HG03064 (cell line): ENCODE results near the gene TMEM40.
"Not testable (repeated sequence)": the region's sequence is repeated elsewhere in the genome, so short reads cannot be mapped to it uniquely, and the experiment has no call there.

ENCODE experiments used
- ATAC-seq: cut with Tn5 transposase; IDR thresholded peaks from one replicate; pipeline ENCODE4 v1.9.1; 2021; ENCODE audit warnings: low read depth; ENCODE audit not compliant: unreplicated experiment

TMEM40 gene

GRCh38 chr3:12752809-12753208, 6.2 kb downstream of the TMEM40 start:
- ATAC-seq, result no peak

- no peak for ATAC-seq
Observed at GRCh38 chr3:12752102-12752501, 7.0 kb downstream of the TMEM40 start.

GRCh38 chr3:12751571-12751970, 7.5 kb downstream of the TMEM40 start:
- ATAC-seq, result no peak

- ATAC-seq, result no peak
Observed at GRCh38 chr3:12750658-12751071, 8.4 kb downstream of the TMEM40 start.

GRCh38 chr3:12750223-12750622, 8.8 kb downstream of the TMEM40 start:
- no peak for ATAC-seq

DNA sequence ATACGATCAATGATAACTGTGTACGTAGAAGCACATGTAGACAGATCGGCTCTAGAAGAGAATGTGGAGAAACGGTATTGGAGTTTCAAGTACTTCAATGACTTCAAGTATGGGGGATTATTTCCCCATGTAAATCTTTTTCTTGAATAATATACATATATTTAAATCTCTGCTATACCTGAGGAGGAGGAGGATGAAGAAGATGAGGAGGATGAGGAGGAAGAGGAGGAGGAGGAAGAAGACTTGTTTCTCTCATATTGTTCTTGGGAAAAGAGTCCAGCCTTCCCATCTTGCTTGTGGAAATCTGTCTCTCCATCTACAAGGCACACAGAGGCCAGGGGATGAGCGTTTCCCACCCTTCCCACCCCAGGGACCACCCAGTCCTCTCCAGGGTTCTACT, 10.6 kb downstream of the TMEM40 start:
- ATAC-seq, result no peak

- ATAC-seq, result no peak
Observed at GRCh38 chr3:12746419-12746818, 12.6 kb downstream of the TMEM40 start.

DNA sequence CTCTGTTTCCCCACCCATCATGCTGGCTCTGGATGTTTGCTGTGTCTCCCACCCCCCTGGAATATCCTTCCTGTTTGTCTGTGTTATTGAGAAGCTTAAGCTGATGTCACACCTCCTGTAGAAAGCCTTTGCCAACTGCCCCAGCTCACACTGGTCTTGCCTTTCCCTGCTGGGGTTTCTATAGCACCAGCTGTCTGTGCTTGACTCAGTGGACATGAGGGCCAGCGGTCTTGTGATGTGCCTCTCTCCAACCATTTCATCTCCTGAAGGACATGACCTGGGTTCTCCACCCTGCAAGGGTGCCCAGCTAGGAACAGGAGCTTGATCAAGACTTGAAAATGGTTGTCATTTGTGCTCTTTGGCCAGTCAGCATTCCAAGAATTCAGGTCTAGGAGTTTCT, 14.7 kb downstream of the TMEM40 start:
- ATAC-seq, result no peak

DNA sequence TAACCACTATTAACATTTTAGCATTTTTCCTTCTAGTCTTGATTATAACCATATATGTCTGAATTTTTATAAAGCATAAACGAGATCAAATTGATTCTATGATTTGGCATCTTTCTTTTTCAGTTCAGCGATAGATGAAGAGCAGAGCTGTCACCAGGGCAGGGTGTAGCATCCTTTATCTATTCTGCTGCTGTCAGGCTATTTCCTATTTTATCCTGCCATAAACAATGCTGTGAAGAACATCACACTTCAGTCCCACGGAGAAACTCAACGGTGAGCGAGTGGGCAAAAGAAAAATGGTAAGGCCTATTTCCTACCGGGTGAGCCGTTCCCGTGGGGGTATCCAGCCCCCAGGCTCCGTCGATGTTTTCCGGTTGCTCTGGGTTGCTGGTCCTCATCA, 15.5 kb downstream of the TMEM40 start:
- ATAC-seq, result no peak

DNA sequence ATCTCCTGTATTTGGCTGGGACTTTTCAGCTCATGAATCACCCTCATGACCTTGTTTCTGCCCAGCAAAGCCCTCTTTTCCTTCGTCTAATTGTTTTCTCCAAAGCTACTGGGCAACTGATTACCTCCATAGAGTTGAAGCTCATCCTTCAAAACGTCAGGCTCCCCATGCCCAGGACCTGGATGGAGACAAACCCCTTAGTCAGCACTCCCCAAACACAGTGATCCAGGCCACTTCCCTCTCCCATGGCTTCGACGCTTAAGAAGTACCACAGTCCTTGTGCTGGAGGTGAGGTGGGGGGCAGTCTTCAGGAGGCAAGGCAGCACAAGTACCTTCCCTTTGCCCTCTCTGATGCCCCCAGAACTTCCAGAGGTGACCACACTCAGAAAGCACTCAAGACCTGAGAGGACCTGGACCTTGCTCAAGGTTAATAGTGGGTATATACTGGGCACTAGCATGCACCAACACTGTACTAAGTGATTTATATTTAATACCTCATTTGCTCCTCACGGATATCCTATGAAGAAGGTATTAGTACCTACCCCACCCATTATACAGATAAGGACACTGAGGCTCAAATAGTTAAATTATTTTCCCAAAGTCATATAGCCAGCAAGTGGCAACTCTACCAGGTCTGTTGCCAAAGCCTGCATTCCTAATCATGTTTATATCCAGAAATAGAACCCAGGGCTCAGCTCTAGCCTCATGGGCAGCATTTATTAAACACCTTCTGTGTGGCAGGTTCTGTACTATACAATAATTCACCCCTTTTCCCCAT, 16.5 kb downstream of the TMEM40 start:
- no peak for ATAC-seq

- ATAC-seq, result no peak
Observed at GRCh38 chr3:12741209-12741608, 17.9 kb downstream of the TMEM40 start.

DNA sequence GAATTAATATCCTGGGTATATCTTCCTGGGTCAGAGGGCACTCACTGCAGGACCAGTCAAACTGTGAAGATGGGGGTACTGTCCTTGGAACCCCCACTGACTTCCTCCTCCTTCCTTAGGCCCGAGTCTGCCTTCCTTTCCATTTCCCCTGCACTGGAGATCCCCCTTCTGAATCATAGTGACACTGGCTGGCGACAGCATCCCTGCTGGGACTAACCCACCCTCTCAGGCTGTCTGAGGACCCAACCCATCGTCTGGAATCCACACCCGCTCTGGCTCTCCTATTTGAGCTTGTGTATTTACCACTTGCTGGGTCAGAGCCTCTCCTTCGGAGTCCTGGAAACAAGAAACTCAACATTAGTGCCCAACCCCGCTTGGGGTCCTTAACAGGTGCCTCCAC, 21.2 kb downstream of the TMEM40 start:
- no peak for ATAC-seq

DNA sequence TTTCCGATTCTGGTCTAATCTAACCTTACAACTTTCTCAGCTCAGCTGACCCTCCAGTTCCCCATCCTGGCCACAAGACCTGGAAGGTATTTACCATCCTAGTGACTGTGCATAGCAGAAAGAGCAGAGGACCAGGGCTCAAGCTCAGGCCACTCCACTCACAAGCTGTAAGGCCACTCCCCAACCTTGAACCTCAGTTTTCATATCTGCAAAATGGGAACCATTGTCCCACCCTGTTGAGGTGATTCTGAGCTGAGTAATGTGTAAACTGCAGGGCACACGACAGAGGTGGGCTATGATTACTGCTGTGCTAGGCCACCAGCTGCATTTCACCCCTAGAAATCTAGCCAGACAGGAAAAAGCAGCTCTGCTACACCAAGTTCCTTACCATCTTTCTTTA, 21.7 kb downstream of the TMEM40 start:
- no peak for ATAC-seq

- no peak for ATAC-seq
Observed at GRCh38 chr3:12734960-12735359, 24.1 kb downstream of the TMEM40 start.

DNA sequence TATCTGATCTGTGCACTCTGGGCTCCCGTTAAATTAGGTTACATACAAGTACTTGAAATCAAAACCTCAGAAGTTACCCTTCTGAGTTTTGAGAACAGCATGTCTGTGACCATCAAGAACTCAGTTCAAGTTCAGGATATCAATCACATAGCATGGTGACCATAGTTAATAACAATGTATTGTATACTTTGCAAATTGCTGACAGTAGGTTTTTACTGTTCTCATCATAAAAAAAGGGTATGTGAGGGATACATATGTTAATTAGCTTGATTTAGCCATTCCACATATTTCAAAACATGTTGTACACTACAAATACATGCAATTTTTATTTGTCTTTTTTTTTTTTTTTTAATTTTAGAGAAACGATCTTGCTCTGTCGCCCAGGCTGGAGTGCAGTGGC, 25.5 kb downstream of the TMEM40 start:
- ATAC-seq, result no peak

DNA sequence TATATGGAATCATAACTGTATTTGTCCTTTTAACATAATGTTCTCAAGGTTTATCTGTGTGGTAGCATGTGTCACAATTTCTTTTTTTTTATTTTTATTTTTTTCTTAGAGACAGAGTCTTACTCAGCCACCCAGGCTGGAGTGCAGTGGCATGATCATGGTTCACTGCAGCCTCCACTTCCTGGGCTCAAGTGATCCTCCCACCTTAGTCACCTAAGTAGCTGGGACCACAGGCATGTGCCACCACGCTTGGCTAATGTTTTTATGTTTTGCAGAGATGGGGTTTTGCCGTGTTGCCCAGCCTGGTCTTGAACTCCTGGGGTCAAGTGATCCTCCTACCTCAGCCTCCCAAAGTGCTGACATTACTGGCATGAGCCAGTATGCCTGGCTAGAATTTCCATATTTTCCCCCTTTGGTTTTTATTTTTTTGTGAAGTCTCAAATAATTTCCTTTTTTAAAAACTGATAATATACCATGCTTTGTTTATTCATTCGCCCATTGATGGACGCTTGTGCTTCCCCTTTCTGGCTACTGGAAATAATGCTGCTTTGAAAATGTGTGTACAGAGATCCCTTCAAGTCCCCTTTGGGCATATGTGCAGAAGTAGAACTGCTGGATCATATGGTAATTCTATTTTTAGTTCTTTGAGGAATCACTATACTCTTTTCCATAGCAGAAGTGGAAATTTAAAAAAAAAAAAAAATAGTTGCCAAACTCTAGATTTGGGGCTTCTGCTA, 28.4 kb downstream of the TMEM40 start:
- no peak for ATAC-seq

- no peak for ATAC-seq
Observed at GRCh38 chr3:12729051-12729651, 29.9 kb downstream of the TMEM40 start.

DNA sequence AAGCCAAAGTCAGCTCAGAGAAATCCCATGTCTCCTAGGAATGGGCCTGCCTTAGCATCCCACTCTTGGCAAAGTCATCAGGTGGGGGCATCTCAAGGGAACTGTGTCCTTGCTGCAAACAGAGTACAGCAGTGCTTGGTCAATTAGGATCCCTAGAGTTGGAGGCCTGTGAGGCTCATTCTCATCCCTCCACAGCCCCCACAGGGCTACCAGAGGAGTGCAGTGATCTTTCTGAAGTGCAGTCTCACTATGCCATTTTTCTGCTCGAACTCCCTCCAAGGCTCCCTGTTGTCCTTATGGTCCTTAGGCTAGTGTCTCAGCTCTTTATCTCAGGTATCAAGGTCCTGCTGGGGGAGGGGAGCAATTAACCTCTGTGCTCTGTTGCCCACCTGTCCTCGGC, 31.1 kb downstream of the TMEM40 start:
- no peak for ATAC-seq

GRCh38 chr3:12727481-12727880, 31.6 kb downstream of the TMEM40 start:
- ATAC-seq, result no peak

DNA sequence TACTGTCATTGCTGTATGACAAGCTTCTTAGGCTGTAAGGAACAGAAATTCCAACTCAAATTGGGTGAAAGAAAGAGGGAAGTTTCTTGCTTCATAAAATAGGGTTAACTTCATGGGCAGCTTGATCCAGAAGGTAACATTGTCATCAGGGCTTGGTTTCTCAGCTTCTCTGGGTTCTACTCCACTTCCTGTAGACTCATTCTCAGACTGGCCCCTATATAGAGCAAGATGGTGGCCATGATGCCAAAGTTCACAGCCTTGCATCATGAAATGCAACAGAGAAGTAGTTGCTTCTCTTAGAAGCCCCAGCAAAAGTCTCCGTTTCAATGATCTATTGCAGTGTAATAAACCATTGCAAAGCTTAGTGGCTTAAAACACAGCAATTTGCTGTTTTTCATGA, 33.6 kb downstream of the TMEM40 start:
- ATAC-seq, result no peak

DNA sequence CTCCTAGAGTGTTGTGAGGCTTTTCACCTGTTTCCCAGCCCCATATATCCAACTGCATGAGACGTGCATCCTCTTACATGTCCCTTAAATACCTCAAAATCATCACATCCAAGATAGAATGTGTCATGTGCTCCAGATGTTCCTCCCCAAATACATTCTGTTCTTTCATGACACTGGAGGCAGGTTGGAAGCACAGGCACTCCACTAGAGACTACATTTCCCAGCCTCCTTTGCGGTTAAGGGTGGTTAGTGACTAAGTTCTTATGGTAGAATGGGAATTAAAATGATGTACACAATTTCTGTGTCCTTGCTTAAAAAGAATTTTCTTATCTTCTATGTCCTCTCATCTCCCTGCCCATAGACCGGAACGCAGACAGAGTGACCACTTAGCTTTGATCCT, 34.3 kb downstream of the TMEM40 start:
- no peak for ATAC-seq

GRCh38 chr3:12723362-12723761, 35.7 kb downstream of the TMEM40 start:
- ATAC-seq, result not testable (repeated sequence)
